Measurements from ENCODE around the gene CC2D1A.

CC2D1A gene

GRCh38 chr19:13905634-13906520, at the start of gene CC2D1A, which contains the start of gene BRME1:
Gene CC2D1A (plus strand): TSS chr19:13906201. CDS start chr19:13906442, 241 bp downstream.
Gene BRME1 (minus strand): TSS chr19:13906117. CDS start chr19:13904892, 1,225 bp downstream.
- peak; percentile 61 for DNase-seq (ENCODE audit: low read depth, low spot score)

GRCh38 chr19:13856497-13856896, 49.5 kb upstream of the CC2D1A start:
- DNase-seq (ENCODE audit: low read depth, low spot score), result no peak

DNA sequence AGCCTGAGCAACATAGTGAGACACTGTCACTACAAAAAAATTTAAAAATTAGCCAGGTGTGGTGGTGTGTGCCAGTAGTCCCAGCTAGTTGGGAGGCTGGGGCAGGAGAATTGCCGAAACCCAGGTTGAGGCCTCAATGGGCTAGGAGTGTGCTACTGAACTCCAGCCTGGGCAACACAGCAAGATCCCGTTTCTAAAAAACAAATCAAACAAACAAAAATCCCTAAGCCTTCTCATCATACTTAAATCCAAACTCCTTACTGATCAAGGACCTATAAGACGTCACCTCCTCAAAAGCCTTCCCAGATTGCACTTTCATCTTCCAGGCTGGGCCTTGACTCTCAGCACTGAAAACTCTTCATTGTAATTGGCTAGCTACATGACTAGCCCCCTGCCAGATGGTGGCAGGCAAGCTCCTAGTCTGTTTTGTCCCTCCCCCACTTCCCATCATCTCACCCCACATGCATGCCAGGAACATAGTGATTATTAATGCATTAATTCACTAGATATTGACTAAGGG, 46.6 kb upstream of the CC2D1A start:
- DNase-seq (ENCODE audit: low read depth, low spot score), result no peak

DNA sequence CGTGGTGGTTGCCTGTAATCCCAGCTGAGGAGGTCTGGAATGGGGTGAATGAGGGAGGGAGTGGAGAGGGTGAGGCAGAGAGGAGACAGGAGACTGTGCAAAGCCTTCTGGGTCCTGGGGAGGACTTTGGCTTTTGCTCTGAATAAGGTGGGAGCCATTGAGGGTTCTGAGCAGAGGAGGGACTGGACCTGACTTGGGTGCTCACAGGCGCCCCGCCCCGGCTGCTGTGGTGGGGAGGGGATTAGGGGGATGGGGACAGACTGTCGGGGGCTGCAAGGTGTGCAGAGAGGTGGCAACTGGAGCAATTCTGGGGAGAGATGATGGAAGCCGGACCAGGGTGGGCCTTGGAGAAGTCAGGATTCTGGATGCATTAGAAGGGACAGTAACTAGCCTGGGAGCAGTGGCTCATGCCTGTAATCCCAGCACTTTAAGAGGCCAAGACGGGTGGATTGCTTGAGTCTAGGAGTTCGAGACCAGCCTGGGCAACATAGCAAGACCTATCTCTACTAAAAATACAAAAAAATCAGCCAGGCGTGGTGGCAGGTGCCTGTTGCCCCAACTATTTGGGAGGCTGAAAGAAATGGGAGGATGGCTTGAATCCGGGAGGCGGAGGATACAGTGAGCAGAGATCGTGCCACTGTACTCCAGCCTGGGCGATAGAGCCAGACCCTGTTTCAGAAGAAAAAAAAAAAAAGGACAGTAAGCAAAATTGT, 45.2 kb upstream of the CC2D1A start:
- DNase-seq (ENCODE audit: low read depth, low spot score), result no peak

- no peak for DNase-seq (ENCODE audit: low read depth, low spot score)
Measured at GRCh38 chr19:13861392-13861713, 44.6 kb upstream of the CC2D1A start.

- no peak for DNase-seq (ENCODE audit: low read depth, low spot score)
Measured at GRCh38 chr19:13861714-13862531, 44.1 kb upstream of the CC2D1A start.

- DNase-seq (ENCODE audit: low read depth, low spot score), result no peak
Measured at GRCh38 chr19:13864046-13864666, 41.8 kb upstream of the CC2D1A start.

DNA sequence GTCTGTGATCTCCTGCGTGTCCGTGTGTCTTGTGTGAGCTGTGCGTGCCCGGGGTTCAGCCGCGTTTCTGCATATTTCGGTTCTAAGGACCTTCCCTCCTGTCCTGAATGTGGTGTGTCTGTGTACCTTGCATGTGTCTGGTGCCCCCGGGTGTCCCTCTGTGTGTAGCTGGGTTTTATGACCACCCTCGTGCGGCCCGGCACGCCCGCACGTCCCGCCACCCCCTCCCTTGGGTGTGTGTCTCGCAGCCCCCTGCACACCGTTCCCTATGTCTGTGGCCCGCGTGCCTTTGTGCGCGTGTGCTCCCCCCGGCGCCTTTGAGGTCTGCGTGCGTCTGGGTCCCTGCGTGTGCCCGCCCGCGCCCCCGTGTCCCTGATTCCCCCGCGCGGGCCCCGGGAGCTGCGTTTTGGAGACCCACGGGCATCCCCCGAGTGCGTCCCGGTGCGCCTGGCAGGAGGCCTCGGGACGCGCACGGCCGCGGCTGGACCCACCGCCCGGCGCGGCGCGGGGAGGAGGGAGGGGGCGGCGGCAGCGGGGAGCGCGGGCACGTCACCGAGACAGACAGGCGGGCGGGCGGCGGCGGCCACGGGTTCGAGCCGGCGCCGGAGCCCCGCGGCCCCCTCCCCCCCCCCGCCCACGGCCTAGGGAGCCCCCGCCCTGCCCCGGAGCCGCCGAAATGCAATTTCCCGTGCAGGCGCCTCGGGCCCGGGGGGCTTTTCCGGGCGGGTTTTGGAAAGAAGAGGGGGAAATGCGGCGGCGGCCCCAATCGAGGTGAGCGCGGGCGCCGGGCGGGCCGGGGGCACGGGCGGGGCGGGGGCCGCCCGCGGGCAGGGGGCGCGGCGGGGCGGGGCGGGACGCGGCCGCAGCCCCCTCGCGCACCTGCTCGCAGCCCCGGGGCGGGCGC, 41.1 kb upstream of the CC2D1A start:
- no peak for DNase-seq (ENCODE audit: low read depth, low spot score)

DNA sequence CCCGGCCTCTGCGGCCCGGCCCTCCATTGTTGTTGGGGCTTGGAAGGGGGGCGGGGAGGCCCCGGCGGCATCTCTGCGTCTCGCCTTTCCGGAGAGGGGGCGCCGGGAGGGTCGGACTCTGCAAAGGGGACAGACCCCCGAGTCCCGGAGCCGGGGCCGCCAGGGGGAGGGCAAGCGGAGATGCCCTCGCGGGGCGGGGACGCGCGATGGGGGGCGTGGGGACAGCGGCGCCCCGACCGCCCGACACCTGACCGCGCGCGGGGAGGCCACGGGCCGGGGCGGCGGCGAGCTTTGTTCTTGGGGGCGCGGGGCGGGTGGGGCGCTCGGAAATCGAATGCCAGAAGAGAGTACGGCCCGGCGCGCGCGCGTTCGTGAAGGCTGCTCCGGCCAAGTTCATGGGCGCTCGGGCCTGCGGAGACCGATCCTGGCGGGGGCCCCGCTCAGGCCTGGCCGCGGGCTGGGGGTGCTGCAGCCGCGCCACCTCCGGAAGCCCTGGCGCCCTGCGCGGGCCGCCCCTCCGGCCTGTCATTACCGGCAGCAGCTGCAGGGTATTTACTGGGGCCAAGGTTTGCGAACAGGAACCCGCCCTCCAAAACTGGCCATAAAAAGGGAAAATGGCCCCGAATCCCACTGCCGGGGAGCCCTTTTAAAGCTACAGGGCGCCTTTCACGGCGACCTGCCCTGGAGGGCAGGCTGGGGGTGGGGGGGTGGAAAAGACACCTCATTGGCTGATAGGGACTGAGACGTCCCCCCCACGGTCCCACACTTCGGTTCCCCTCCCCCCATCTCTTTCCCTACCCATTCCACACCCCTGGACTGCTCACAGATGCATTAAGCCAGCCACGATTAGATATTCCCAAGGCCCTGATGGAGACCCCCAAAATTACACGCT, 40.2 kb upstream of the CC2D1A start:
- no peak for DNase-seq (ENCODE audit: low read depth, low spot score)

DNA sequence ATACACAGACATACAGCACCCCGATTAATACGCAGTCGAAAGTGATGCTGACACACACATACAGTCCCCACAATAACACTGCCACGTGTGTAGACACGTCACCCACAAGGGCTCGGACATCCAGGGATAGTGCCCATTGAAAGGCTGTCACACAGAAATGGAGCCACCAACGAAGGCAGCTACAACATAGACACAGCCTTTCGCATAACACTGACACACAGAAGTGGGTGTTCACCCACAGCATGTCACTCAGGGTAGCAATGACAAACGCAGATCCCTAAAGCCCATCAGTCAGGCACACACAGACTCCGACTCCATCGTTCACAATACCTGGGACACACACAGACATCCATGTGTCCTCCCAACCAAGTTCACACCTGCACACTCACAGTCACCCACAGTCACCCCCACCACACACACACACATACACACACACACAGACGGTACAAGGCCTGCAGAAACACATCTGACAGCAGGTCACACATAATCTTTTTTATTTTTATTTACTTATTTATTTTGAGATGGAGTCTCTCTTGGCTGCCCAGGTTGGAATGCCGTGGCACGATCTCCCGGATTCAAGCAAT, 39.4 kb upstream of the CC2D1A start:
- no peak for DNase-seq (ENCODE audit: low read depth, low spot score)

- no peak for DNase-seq (ENCODE audit: low read depth, low spot score)
Measured at GRCh38 chr19:13868663-13869062, 37.3 kb upstream of the CC2D1A start.

GRCh38 chr19:13869281-13869680, 36.7 kb upstream of the CC2D1A start:
- DNase-seq (ENCODE audit: low read depth, low spot score), result no peak

DNA sequence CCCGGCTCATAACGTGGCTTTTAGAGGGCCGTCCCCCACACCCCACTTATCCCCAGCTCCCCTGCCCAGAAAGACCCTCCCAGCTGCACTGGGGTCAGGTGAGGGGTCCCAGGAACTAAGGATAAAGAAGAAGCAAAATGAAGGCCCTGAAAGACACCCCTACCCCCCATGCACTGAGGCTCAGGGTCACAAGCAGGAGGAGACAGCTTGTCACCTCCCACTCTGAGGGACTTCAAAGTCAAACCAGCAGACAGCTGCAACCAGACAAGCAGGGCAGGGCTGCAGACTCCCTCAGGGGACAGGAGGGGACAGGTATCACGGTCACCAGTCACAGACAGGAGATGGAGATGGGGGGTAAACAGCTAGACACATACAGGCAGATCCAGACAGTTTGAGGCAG, 35.1 kb upstream of the CC2D1A start:
- DNase-seq (ENCODE audit: low read depth, low spot score), result no peak

DNA sequence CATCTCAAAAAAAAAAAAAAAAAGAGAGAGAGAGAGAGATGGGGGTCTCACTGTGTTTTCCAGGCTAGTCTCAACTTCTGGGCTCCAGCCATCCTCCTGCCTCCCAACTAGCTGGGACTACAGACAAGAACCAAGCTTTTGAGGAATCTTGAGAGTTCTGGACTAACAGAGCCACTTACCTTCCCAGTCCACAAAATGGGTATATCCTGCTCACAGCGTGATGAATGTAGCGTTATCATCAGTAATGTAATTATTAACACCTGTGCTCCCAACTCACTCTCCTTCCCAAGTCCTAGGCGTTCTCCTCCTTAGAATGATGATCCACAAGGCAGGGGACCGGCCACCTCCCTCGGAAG, 33.7 kb upstream of the CC2D1A start:
- no peak for DNase-seq (ENCODE audit: low read depth, low spot score)

GRCh38 chr19:13872695-13873389, 33.2 kb upstream of the CC2D1A start:
- DNase-seq (ENCODE audit: low read depth, low spot score), result no peak

- DNase-seq (ENCODE audit: low read depth, low spot score), result no peak
Measured at GRCh38 chr19:13873834-13874515, 32.0 kb upstream of the CC2D1A start.

GRCh38 chr19:13875824-13876223, 30.2 kb upstream of the CC2D1A start:
- DNase-seq (ENCODE audit: low read depth, low spot score), result no peak

- DNase-seq (ENCODE audit: low read depth, low spot score), result no peak
Measured at GRCh38 chr19:13876834-13877233, 29.2 kb upstream of the CC2D1A start, which contains the start of gene NANOS3. Gene NANOS3 (plus strand): TSS chr19:13877134. CDS start chr19:13877249, 115 bp downstream.
